Measurements from ENCODE around the gene SLC12A3.

- TF ChIP-seq, protein P1, sequence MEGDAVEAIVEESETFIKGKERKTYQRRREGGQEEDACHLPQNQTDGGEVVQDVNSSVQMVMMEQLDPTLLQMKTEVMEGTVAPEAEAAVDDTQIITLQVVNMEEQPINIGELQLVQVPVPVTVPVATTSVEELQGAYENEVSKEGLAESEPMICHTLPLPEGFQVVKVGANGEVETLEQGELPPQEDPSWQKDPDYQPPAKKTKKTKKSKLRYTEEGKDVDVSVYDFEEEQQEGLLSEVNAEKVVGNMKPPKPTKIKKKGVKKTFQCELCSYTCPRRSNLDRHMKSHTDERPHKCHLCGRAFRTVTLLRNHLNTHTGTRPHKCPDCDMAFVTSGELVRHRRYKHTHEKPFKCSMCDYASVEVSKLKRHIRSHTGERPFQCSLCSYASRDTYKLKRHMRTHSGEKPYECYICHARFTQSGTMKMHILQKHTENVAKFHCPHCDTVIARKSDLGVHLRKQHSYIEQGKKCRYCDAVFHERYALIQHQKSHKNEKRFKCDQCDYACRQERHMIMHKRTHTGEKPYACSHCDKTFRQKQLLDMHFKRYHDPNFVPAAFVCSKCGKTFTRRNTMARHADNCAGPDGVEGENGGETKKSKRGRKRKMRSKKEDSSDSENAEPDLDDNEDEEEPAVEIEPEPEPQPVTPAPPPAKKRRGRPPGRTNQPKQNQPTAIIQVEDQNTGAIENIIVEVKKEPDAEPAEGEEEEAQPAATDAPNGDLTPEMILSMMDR (IDR thresholded peaks at IDR 0.05) = peak; percentile 72 to 82 (median 72)
- TF ChIP-seq EP300 (IDR thresholded peaks at IDR 0.05) = no peak
- TF ChIP-seq POLR2A (IDR thresholded peaks at IDR 0.05; ENCODE audit: low read depth) = no peak
These were observed 2.2 kb downstream of the SLC12A3 start for GRCh38 chr16:56866955-56867830.

All from esophagus muscularis mucosa (tissue), 4 donors.